Sciatic nerve (tissue), 2 donors: ENCODE data around the gene ORM1. TPM values are rescaled to one million over a fixed set of nuclear protein-coding genes. Genes with fewer than 3 reads are reported as not detected.
A peak's percentile ranks its signal among the peaks of the same experiment; 100 is the strongest.

Experiments
- ATAC-seq: fragments of 200-7000 bp; cut with Tn5 transposase; one replicate; pipeline ENCODE4 v1.9.1; 2020; ENCODE audit warnings: mild to moderate bottlenecking, moderate library complexity
- DNase-seq: peaks from one replicate; pipeline ENCODE4 v3.0.0-alpha.2; 2020; ENCODE audit warnings: low spot score
- intact Hi-C: fragments of 100-400 bp; cut with DNase I; formaldehyde crosslinking; loops from one replicate; pipeline ENCODE4 v1.14.2; 2022
- total RNA-seq: library from RNA; stranded (reverse); fragmentation: NEBNext Ultra II Directional; extraction: Animal tissue kit (Norgen Biotek cat#: 25700); gene quantifications from one replicate; pipeline ENCODE4 v1.2.1, GENCODE V29; 2021
- donor health status: DM: no; HTN: no; CAD: no.
- donor health status: DM: no; HTN: no; CAD: no.

The ORM1 gene
- total RNA-seq, 1 donor from 2014 or later = 0.76 TPM

DNA sequence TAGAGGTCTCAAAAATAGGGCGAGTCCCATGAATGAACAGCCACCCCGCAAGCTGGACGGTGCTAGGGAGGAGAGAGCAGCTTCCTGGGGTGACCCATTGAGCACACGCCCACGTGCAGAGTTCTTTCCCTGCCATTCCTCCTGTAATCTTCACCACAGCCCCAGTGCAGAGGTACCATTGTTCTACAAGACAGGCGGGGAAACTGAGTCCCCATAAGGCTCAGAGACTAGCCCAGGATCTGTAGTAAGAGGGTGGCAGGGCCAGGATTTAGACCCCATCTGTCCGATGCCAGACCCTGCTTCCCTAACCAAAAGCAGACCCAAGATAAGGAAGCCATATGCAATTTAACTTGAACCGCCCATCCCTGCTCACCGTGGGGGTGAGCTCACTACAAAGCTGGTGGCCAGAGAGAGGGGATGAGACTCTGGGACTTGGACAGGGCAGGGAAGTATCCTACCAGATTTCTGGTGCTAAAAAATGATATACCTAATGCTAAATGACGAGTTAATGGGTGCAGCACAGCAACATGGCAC, 36.7 kb upstream of the ORM1 start:
- ATAC-seq (no peak), DNase-seq (no peak)
- intact Hi-C loops = loop anchor here (5.0 kb wide), 1 partner anchor 134 kb away; no protein-coding TSS in a partner anchor

DNA sequence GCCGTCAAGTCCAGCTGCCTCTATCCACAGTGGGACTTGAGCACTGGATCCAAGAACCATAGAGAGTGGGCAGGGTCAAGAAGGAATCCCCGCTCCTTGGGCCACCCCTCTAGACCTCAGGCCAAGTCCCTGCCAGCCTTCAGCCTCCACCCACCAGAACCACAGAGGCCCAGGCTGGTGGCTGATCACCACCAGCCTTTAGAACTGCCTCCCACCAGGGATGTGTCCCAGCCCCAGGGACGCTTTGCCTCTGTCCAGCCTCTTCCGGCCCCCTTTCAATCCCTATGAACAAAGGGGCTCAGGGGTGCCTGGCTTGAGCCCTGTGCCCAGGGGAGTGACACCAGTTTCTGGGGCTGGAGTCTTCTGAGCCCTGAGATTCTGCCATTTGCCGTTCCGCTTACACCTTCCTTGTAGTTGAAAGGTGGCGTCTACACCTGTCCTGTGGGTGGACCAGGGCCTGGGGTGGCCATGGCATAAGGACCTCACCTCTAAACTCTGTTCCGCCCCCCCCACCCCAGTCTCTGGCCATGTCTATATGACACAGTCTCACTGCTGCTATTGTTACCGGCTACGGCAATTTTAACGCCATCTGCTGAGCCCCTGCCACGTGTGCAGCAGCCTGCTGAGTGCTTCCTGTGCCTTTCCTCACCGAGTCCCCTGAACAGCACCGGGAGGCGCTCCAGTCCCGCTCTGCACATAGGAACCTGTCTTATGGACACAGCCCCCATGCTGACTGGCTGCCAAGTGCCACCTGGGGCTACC, 35.7 kb upstream of the ORM1 start:
- no peak for ATAC-seq
- intact Hi-C loops = loop anchor here (5.0 kb wide), 1 partner anchor 135 kb away; no protein-coding TSS in a partner anchor
- peak; percentile 54 for DNase-seq

DNA sequence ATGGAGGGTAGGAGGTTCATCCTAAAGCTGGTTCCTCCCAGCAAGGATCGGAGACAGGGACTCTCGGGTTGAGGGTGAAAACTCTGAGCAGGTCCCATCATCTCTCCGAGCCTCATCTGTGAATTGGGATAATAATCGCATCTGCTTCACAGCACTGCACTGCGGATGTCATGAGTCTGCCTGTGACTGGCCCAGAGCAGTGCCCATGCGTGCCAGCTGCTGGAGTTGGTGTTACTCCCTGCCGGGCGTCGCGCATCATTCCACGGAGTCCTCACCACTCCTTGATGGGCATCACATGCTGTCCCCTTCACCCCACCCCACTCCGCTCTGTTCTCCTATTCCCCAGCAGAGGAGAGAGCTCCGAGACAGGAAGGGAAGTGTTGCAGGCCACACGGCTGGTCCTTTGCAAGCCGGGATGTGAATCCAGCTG, 35.1 kb upstream of the ORM1 start:
- peak; percentile 56 for DNase-seq
- intact Hi-C loops = loop anchor here (5.0 kb wide), 1 partner anchor 135 kb away; no protein-coding TSS in a partner anchor
- no peak for ATAC-seq

DNA sequence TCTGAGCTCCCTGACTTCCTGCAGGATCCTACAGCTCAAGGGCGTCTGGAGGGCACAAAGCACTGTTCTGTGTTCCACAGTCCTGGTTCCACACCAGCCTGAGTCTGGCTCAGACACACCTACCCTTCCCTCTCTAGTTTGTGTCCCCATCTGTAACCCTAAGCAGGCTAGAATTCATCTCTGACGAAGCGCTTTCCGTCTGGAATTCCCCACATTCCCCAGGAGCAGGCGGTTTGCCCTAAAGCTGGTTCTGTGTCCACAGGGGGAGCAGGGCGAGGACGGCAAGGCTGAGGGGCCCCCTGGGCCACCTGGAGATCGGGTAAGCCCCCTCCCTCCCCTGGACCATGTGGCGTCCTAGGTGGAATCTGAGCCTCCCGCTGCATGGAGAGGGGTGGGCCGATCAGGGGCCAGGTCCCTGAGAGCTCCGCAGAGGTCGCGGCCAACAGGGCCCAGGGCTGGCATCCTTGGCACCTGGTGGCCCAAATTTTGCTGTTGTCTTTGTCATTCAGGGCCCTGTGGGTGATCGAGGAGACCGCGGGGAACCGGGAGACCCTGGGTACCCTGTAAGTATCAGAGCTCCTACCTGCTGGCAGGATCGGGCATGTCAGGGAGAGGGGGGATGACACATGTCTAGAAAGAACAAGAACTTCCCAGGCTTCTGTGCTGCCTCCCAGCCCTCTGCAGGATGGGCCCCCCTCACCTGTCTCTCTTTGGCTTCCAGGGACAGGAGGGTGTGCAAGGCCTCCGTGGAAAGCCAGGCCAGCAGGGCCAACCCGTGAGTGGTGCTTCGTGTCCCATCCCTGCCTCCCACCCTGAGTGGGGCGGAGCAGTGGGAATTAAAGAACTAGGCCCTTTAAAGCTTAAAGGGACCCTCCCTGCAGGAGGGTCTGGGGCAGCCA, 34.5 kb upstream of the ORM1 start:
- intact Hi-C loops = loop anchor here (5.0 kb wide), 1 partner anchor 136 kb away; no protein-coding TSS in a partner anchor
- DNase-seq = peak; percentile 53
- ATAC-seq = no peak

DNA sequence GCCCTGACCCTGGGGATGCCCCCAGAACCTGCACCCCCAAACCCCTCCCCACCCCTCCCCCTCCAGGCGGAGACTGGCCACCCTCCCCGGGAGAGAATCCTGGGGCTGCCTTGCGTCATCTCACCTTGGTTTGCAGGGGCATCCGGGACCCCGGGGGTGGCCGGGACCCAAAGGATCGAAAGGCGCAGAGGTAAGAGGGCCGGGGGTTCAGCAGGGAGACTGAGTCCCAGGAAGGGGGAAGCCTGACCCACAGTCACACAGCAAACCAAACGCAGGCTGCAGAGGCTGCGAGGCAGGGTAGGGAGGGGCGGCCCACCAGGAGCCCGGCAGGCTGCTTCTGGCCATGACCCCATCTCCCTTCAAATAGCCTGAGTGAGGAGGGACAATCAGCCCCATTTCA, 33.8 kb upstream of the ORM1 start:
- intact Hi-C loops = loop anchor here (5.0 kb wide), 1 partner anchor 137 kb away; no protein-coding TSS in a partner anchor
- no peak for ATAC-seq
- DNase-seq = peak; percentile 53

DNA sequence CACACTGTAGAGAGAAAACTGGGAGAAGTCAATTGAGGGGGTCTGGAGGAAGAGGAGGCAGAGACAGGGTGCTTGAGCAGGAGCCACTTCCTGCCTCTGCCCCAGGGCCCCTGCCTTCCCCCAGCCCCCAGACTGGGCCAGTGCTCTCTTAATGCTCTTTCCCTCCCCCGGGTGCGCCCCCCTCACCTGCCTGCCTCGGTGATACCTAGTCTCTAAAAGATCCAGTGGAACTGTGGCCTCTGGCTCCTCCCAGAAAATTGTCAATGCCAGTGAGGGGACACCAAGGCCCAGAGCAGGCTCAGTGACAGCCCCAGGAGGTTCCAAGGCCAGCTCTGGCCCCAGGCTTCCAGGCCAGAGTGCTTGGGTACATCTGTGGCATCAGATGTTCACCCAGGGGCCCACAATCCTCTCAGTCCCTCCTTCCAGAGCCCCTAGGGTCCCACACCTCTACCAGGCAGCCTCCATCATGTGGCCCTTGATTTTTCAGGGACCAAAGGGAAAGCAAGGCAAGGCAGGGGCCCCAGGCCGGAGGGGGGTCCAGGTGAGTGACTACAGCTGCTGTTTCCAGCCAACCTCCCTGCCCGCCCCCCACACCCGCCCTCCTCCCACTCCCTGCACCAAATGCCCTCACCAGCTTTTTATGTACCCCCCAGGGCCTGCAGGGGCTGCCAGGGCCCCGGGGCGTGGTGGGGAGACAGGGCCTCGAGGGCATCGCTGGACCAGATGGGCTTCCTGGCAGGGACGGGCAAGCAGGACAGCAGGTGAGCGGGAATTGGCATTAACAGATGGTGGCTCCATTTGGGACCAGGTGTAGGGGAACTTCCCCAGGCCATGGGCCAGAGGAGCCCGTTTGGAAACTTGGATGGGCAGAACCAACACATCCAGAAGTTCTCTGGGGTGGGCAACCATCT, 33.1 kb upstream of the ORM1 start:
- intact Hi-C loops = loop anchor here (5.0 kb wide), 2 partner anchors 138 to 183 kb away; no protein-coding TSS in a partner anchor
- ATAC-seq = no peak
- peak; percentile 51 for DNase-seq

DNA sequence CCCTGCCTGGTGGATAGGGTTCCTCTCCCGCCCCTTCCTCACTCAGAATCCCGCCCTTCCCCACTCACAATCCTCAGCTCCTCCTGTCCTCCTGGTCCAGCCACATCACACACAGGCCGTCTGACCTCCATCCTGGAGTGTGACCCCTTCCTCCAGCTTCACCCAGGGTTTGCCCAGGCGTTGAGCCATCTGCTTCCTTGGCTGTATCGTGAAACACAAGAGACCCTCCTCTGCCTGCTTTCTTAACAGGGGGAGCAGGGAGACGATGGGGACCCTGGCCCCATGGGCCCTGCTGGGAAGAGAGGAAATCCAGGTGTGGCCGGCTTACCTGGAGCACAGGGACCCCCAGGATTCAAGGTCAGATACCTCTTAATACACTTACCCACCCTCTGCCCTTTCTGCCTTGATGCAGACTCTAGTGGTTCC, 32.3 kb upstream of the ORM1 start:
- DNase-seq (peak; percentile 50), ATAC-seq (no peak)
- intact Hi-C loops = loop anchor here (5.0 kb wide), 1 partner anchor 183 kb away; no protein-coding TSS in a partner anchor

DNA sequence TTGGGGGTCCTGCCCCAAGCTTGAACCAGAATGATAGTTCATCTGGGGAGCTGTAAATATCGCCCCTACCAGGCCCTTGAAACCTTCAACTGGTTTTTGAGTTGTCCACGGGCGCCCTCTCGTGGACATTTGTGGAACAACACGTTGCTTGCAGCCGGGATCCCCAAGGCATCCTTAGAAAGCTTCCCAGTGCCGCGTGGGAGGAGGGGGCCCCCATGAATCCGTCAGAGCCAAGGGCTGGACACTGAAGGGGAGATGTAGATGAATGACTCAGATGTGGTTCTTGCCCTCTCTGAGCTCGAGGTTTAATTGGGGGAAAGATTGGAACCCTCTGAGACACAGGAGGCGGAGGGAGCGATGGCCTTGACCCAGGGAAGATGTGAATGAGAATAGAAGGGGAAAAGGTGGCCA, 31.8 kb upstream of the ORM1 start:
- DNase-seq (peak; percentile 88), ATAC-seq (peak; percentile 73)
- intact Hi-C loops = loop anchor here (5.0 kb wide), 1 partner anchor 184 kb away; no protein-coding TSS in a partner anchor

DNA sequence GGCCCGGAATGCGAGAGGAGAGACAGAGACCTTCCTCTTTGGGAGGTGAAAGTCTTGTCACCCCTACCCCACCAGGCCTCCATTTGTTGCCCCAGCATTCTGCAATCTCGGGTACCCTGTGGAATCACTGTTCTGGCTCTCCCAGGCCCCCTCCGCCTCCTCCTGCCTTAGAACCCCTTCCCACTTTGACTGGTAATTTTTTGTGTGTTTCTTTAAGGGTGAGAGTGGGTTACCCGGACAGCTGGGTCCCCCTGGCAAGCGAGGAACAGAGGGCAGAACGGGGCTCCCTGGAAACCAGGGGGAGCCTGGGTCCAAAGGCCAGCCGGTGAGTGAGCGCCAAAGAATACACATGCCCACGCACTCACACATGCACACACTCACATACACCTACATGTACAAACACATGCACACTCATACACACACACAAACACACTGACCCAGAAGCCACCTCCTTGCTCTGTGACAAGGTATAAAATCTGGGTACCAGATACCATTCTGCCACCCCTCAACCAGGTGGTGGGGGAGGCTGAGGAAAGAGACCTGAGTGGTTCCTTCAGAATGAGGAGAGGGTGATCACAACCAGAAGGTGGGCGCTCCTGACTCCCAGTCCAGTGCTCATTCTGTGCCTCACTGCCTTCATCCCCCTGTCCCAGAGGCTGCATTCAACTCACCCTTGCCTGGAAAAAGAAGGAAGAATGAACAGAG, 30.9 kb upstream of the ORM1 start:
- peak; percentile 39 for DNase-seq

DNA sequence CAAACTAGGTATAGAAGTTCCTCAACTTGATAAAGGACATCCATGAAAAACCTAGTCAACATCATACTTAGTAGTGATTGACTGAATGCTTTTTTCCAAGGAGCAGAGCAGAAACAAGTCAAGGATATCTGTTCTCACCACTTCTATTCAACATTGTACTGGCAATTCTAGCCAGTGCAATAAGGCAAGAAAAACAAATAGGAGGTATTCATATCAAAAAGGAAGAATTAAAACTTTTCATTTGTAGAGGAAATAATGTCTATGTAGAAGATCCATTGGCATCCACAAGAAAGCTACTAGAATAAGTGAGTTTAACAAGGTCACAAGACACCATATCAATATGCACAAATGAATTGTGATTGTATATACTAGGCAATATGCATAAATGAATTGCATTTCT, 28.2 kb upstream of the ORM1 start:
- no peak for DNase-seq
- intact Hi-C loops = loop anchor here (5.0 kb wide), 2 partner anchors 187 to 202 kb away; no protein-coding TSS in a partner anchor

More for the DNA sequence above, 30.9 kb upstream of the ORM1 start:
- no peak for ATAC-seq
- intact Hi-C loops = loop anchor here (5.0 kb wide), 1 partner anchor 185 kb away; no protein-coding TSS in a partner anchor

DNA sequence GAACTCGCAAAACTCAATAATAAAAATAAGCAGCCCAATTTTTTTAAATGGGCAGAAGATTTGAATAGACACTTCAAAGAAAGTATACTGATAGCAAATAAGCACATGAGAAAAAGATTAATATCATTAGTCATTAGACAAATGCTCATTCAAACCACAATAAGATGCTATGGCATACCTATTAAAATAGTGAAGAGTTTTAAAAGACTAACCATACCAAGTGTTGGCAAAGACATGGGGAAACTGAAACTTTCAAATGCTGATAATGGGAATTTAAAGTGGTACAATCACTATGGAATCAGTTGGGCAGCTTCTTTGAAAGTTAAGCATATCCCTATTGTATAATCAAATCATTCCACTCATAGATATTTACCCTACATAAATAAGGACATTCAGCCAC, 26.6 kb upstream of the ORM1 start:
- DNase-seq = no peak
- ATAC-seq = no peak
- intact Hi-C loops = loop anchor here (5.0 kb wide), 1 partner anchor 204 kb away; no protein-coding TSS in a partner anchor

More for the DNA sequence above, 28.2 kb upstream of the ORM1 start:
- no peak for ATAC-seq

DNA sequence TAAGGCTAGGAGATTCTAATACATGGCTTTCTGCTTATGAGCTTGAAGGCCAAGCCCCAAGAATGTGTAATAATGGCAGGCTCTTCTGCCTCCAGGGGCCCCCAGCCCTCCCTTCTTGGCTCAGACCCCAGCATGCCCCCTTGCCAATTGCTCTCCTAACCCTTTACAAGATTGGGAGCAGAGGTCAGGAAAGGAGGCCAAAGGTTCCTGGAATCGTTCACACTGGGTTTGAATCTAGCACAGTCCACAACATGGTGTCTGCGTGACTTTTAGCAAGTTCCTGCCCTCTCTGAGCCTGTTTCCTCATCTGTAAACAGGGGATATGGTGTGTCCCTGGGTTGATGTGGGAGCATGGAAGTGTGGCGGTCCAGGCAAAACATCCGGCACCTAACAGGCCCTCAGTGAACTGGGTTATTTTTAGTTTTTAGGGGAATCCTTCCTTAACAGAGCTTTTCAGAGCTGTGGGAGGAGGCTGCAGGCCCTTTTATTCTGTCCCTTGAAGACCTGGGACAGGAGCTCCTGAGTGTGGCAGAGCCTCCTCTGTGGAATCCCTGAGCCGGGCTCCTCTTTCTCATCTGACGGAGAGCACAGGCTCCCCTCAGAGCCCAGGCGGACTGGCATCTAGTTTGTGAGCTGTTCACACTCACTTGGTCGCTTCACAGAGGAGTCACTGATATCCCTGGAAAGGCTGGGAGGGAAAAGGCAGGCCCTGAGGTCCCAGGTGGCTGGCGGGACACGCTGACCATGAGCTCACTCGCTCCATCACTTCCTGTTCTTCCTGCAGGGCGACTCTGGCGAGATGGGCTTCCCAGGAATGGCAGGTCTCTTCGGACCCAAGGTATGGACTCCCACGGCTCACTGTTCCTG, 23.4 kb upstream of the ORM1 start:
- ATAC-seq (peak; percentile 24), DNase-seq (peak; percentile 37)
- intact Hi-C loops = loop anchor here (5.0 kb wide), 1 partner anchor 207 kb away; no protein-coding TSS in a partner anchor

DNA sequence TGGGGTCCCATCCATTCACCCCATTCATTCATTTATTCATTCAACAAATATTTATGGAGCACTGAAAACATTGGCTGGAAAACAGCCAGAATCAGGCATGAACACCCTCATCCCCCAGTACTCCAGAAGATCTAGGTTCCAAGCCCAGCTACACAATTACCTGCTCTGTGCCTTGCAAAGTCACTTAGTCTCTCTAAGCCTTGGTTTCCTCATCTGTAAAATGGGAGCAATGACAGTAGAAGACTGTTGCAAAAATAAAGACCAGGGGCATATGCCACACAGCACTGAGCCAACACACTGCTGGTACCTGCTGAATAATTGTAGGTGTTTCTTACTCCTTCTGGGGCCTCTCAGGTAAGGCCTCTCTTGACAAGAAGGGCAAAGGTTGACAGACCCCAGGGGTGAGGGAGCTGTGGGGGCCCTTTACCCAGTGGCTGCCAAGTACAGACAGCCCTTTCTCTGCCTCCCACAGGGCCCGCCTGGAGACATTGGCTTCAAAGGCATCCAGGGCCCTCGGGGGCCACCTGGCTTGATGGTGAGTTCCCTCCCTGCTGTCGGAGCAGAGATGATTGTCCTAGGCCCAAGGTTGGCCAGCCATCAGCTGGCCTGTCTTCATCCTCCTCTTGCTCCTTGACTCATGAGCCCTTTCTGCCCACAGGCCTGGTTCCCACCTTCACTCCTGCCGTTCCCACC, 22.6 kb upstream of the ORM1 start:
- DNase-seq = peak; percentile 40
- intact Hi-C loops = no loop called here
- no peak for ATAC-seq

DNA sequence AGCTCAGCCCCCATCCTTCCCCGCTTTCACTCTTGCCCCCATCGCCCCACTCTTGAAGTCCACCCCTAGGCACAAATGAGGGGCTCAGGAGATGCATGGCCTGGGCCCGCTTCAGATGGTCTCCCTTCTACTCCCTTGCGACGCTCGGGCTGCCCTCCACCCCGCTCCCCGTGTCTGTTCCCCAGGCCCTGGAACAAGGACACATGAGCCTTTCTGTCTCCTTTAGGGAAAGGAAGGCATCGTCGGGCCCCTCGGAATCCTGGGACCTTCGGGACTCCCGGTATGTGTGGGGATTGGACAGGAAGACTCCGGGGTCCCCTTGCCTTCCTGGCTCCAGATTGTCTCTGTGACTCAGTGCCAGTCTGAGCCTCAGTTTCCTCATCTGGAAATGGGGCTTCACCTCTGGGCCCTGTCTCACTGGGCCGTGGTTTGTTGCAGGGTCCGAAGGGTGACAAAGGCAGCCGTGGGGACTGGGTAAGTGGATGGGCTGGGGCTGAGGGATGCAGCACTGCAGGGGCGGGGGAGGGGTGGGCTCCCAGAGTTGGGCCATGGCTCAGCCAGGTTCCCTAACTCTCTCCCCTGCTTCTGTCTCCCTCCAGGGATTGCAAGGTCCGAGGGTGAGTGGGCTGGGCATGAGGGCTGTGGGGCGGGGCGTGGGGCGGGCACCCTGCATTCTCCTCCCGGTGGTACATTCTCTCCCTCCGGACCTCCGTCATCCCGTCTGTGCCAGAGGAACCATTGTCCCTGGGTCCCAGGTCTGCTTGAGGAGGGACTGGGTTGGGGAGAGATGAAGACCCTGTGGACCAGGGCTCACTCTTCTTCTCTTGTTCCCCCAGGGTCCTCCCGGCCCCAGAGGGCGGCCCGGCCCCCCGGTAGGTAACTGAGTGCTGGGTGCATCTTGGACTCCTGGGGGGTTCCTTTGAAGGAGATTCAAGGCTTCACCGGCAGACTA, 21.8 kb upstream of the ORM1 start:
- peak; percentile 44 for DNase-seq
- intact Hi-C loops = no loop called here
- ATAC-seq = no peak
